ENCODE results near the gene VAV2.
"Not testable (repeated sequence)": the region's sequence is repeated elsewhere in the genome, so short reads cannot be mapped to it uniquely, and the experiment has no call there.

VAV2 gene

DNA sequence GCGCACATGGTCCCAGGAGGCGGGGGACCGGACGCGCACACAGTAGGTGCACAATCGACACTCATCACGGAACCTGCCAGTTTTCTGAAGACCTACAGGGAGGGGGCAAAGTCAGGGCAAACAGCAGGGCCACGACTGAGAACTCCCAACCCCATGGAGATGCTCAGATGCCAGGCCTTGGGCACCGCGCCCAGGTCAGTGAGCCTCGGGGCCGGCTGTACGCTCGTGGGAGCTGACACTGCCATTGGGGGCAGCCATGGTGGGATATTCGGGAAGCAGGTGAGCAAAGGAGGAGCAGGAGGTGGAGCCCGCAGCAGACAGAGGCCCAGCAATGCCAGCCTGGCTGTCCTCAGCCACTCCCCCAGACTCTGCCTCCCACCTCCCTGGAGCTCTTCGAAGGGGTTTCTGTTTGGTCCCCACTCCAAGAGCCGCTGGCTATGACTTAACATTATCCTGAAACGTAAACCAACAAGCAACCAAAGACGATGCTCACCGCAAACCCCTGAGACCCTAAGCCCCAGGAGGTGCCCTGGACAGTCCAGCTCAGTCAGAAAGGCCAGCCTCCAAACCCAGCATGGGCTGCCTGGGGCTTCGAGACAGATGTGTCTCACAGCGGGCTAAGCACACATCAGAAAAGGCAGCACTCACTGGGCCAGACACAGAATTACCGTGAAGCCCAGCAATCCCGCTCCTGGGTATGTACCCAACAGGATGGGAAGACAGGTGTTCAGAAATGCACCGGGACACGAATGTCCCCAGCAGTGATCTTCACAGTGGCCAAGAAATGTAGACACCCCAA lies 78.4 kb downstream of the VAV2 start:
- no peak for DNase-seq

DNA sequence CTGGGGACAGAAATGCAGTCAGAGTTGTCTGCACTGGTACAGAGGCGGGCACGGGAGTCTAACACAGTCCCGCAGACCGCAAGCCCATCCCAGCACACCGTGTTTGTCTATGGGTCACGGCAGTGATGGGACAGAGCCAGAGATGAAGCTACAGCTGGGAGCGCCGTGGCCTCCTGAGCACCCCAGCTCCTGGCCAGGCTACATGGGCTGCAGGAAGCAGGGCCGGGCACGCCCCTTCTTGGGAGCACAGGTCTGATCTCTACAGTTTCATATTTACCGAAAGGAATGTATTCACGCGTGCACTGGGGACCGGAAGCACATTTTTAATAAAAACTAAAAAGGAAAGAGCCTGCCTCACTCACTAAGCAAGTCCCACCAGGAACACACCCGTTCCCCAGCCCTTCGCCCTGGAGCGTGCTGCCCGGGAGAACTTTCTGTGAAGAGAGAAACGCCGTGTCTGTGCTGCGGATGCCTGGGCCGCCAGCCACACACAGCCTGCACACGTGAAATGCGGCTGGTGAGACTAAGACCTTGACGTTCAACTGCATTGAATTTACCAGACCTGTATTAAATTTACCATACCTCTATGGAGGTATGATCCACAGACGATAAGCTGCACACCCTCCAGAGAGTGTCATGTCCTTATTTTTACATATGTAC lies 81.1 kb downstream of the VAV2 start:
- DNase-seq, result no peak

DNA sequence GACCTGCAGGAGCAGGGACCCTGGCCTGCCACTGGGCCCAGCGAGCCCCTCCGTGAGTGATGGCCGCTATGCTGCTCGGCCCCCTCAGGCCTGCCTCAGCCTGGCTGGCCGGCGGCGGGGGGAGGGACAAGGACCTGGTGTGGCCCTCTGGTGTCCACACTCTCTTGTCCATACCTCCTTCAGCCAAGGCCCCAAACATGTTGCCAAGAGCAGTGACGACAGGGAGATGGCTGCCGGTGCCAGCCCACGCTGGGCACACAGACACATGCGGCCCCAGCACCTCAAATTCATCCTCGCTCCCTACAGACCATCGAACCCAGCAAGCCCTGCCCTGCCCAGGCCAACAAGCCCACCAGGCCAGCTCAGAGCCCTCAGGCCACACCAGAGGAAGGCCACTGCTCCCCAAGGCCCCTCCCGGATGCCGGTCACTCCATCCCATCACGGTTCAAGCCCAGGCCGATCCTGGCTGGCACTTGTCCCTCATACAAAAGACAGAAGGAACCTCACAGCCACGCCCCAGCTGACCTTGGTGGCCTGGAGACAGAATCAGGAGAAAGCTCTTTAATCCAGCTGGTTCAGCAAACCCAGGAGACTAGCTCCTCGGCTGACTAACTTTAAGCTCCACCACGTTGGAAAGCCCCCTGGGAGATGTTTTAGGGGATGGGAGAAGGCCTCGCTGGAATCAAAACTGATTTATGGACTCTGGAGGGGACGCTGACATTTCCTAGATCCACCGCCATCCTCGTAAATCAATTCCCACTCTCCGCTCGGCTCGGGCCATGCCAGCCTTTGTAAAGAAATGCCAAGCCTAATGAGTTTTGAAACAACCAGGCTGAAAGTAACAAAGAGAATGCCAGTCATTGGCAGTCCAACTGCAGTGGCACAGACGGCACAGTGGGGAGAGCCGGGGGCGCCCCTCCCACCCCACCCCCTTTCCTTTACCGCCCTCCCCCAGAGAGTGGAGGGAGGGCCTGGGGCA lies 84.9 kb downstream of the VAV2 start:
- no peak for DNase-seq

DNA sequence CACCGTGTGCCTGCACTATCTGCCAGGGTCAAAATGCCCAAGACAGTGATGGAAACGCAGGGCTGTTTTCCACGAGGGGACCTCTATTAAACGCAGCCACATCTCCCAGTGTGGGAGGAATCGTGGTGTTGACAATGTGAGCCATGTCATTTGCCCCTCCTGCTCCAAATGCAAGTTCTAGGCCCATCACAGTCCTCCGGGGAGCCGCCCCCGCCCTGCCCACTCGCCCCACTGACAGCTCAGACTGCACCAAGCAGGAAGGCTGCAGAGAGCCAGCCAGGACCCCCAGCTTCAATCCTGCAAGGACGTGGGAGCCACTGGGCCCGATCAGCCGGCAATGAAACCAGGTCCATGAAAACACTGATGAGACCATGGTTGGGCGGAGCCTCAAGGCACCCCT lies 85.9 kb downstream of the VAV2 start:
- DNase-seq, result no peak

DNA sequence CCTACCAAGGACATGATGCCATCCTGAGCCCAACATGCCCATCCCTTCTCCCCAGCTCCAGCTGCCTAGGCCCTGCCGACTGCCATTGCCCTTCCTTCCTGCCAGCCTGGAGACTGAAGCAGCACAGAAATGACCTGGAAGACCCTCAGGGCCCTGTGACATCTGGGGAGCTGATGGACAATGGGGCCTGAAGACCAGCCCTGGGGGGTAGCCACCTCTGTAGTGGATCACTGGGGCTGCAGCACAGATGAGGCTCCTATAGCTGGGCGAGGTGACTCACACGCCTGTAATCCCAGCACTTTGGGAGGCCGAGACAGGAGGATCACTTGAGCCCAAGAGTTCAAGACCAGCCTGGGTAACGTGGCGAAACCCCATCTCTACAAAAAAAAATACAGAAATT lies 86.6 kb downstream of the VAV2 start:
- DNase-seq, result no peak

DNA sequence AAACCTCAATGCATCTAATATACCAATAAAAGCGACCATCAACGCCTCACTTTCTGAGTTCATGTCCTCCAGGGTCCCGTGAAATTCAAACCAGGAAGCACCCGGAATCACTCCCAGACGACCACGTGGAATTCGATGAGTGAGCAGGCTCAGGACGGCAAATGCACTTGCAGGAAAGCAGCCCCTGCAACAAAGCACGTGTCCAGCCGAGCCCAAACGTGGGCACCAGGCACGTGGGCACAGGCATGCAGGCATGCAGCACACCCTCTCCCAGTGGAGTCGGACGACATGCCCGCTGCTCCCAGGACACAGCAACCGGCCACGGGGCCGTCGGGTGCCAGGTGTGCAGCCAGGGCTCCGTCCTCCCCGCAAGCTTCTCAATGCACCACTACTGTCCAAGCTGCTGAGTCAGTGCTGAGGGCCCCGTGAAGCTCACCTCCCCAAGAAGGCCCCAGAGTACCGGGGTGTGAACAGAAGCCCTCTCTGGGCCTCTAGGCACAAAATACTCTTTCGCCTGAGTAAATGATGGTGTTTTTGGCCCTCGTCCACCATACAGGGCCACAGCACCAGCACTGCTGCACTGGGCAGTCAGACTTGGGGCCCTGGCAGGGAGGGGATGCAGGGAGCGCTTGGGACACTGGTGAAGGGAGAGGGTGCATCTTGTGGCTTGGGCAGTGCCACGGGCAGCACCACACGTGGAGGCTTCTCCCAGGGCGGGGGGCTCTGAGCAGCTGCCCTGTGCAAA lies 87.6 kb downstream of the VAV2 start:
- DNase-seq, result peak; percentile 15

DNA sequence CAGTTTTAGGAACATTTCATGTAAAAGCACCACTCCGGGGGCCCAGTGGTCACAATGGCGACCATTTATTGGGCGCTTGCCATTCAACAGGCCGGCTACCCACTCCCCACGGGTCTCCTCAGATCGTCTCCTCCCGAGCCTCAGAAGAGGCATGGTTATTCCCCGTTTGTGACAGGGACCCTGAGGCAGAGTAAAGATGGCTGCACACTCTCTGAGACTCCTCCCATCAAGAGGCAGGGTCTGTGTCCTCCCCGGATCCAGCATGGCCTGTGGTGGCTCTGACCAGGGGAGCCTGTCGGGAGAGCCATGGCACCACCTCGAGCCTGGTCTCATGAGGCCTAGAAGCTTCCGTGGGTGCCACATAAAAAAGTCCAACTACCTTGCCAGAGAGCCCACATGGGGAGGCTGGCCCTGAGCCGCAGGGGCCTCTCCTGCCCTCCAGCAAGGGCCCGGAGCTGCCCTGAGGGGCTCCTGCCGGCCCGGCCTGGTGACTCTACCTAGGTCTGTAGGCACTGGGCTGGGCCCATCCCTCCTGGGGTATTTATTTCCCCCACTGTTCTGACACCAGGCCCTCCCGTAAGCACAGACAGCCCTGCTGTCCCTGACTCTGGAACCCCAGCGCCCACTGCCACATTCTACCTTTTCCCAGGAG lies 90.8 kb downstream of the VAV2 start:
- no peak for DNase-seq

DNA sequence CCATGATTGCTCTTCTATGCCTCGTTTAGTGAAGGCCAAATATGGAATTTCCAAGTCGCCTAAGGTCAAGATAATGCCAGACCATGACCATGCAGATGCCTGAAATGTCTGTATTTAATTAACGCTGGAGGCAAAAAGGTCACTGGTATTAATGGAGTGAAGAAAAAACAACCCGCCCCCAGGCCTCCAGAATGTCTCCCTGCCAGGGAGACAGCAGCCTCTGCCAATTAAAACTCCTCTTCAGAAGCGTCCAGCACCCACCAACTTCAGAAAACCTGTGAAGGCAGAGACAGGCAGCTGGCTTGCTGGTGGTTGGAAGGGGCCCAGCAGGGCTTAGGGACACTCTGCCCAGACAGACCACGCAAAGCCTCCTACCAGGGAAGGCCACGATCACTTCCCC lies 94.4 kb downstream of the VAV2 start:
- DNase-seq, result no peak

DNA sequence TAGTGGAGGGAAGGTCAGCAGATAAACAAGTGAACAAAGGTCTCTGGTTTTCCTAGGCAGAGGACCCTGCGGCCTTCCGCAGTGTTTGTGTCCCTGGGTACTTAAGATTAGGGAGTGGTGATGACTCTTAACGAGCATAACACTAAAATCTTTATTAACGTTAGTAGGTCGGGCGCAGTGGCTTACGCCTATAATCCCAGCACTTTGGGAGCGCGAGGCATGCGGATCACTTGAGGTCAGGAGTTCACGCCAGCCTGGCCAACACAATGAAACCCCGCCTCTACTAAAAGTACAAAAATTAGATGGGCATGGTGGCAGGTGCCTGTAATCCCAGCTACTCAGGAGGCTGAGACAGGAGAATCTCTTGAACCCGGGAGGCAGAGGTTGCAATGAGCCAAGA lies 96.1 kb downstream of the VAV2 start:
- DNase-seq, result not testable (repeated sequence)

DNA sequence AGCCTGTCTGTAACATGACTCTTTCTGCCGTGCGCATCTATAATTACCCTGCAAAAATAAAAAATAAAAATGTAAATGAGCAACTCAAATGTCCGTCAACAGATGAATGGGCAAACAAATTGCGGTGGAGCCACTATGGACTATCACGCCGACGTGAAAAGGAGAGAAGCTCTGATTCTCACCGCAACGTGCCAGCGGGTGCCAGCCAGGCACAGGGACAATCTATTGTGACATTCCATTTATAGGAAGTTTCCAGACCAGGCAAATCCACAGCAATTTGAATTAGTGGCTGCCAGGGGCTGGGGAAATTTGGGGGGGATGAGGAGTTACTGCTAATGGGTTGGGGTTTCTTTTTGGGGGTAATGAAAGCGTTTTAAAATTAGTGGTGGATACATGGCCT lies 96.8 kb downstream of the VAV2 start:
- no peak for DNase-seq

DNA sequence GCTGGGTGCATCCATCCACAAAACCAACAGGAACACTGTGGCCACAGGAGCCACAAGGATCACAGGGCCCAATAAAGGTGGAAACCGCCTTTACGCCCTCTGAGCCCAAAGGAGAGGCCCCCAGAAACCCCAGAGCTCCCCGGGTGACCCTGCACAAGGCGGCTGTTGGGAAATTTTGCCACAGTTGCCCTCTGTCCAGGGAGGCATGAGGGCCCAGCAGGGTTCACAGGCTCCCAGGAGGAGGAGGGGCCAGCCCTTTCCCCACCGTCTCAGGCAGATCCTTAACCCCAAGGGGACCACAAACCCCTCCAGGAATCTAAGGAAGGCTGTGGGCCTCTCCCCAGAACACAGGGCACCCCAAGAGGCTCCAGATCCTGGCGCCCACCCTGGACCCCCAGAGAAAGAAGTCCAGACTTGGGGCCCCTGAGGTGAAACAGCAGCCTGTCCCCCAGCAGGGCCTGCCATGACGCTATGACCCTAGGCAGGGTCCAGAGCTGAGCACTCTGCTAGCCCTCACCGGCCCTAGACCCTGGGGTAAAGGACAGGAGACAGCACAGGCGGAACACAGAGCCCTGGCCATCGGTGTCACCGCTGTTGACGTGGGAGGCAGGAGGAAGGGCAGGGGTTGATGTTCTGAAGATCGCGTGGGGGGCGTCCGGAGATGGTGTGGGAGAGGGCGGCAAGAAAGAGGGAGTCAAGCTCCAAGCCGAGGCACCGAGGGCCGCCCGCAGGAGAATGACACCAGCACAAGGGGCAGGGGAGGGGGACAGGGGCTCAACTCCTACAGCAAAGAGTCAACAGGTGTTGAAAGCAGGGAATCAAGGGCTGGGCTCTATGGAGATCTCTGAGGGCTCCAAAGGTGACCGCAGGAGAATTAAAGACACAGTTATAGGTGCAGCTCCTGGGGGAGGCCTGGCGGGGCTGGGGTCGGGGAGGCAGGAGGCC lies 97.5 kb downstream of the VAV2 start:
- no peak for DNase-seq

DNA sequence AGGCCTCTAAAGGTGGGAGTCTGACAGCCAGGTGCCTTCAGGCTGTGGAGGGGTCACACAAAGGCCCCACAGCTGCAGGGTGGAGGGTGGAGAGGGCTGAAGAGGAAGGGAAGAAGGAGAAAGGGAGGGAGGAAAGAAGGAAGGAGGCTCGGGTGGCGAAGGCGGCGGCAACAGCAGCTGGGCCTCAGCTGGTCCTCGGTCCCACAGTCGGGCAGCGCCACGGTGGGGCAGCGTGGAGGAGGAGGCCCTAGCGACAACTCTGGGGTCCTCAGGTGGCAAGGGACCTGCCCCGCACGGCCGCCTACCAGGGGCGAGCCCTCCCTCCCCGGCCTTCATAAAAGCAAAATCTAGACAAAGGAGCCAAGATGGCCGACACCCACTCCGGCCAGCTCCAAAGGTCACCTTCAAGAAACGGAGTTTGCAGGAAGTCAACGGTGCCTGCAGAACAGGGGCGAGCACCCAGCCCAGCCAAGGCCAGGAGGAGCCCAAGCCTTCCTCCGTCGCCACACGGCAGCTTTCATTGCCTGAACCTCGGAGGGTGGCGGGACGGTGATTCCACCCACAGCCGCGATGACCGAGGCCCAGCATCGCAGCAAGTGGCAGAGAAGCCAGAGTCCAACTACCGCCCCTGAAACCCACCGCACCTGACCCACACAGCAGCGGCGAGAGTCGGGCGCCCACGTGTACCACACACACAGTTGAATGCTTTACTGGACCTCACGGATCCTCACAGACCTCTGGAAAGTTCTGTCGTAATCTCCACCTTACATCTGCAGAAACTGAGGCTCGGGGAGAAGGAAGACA lies 98.7 kb downstream of the VAV2 start:
- DNase-seq, result no peak

DNA sequence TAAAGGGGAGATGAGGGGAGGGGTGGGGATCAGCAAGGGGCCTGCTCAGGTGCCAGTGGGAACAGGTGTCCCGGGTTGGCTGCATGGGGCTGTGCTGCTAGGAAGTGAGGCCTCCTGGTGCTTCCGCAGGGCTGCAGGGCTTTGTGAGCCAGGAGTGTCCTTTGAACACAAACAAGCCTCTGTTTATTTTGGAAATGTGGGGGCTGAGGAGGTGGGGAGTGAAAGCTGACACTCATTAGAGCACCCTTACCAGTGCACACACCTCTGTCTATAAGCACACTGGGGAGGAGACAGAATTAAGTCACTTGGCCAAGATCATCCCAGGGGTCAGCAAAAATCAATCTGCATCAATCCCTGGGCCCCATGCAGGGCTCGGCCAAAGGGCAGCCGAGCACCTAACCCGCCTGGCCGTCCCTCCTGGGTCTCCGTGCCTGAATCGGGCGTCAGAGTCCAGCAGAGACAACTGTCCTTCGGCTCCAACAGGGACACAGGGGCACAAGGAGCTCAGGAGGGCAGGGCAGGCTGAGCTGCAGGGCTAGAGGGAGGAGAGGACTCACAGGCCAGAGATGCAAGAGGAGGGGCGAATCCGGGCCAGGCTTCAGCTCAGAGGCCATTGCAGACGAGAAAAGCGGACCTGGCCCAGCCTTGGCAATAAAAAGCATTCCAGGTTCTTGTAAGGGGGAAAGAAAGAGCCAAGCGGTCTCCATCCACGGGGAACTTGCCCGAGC lies 99.8 kb downstream of the VAV2 start:
- no peak for DNase-seq

DNA sequence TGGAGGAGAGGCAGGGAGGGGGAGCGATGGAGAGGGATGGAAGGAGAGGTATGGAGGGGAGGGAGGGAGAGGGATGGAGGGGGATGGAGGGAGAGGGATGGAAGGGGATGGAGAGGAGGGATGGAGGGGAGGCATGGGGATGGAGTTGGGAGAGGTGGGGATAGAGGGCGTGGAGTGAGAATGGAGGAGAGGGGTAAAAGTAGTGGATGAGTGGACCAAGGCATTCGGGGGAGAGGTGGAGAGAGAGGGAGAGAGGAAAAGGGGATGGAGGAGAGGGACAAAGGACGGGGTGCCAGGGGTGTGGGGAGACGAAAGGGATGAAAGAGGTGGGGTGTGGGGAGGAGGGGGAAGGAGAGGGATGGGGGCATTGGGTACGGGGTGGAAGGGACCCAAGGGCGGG lies 100.4 kb downstream of the VAV2 start:
- DNase-seq, result no peak

DNA sequence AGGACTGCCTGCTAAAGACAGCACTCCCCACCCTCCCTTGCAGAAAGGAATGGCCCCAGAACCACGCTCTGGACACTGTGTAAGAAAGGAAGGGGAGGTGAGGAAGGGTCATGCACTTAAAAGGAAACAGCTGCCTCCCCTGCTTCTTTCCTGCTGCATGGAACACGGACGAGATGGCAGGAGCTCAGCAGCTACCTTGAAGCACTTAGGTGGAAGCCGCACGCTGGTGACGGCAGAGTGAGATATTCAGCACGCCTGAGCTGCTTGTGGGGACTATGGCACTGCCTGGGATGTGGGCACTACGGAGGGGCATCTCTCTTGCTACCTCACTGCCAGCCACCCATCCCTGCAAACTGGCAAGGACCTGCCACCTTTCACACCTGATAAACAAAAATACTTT lies 101.5 kb downstream of the VAV2 start:
- no peak for DNase-seq

DNA sequence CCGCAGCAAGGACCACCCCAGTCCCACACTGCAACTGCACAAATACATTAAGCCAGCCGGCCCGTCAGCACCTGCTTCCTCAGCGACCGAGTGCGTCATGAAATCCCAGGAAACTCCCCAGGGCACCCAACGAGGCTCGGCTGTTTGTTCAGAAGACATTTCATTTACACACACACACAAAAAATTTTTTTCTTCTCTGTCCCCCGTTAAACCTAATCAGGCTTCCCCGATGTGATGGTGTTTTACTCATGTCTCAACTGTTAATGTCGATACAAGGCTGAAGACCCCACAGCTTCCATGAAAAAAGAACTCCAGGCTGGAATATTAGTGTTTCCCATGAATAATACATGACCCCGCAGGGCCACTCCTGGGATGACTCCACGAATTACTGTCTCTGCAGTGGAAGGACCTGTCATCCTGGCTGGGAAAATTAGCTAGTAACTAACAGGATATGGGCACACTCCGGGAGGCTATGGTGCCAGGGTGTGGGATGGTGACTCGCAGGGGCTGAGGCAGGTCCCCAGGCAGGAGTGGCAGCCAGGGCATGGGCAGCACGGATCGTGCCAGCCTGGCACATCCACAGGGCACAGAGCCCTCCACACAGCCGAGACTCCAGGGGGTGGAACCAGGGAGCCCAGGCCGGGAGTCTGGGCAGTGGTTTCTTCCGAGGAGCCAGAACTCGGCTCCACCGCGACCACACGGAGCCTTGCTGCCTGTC lies 102.4 kb downstream of the VAV2 start:
- DNase-seq, result no peak

DNA sequence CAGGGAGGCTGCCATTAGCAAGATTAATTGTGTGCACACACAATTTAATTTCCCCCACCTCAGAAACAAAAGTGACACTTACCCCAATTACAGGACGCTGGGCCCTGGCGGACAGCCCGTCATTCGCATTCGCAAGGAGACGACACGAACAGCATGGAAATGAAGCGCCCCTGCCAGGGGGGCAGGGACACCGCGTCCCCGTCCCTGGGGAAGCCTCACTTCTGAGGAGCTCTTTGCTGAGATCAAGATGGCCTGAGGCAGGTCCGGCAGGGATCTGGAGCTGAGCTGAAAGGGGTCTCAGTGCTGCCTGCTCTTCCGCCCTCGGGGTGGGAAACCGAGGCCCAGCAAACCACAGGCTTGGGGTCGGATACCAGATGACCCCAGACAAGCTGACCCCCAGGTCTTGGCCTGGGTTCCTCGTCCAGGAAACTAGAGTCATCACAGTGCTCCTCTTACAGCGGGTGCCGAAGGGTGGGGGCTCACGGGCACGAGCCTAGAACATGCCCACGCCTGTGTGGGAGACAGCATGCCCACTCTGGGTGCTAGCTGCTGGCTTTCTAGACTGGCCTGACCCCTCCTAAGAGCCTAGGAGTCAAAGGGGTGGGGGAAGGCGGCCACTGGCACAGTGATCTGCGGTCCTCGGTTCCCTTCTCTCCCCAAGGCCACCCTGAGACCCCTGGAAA lies 103.2 kb downstream of the VAV2 start:
- no peak for DNase-seq

All from fibroblast of skin of abdomen (primary cell).